H9 (cell line): ENCODE results near the gene STOM. TPM values are rescaled to one million over a fixed set of nuclear protein-coding genes. Genes with fewer than 3 reads are reported as not detected.

Experiments used
- DNase-seq: peaks from one replicate; pipeline ENCODE4 v3.0.0-alpha.2; 2017
- H2AFZ ChIP-seq: one replicate; pipeline ENCODE4 v1.6.1; 2013; ENCODE audit warnings: mild to moderate bottlenecking, low read length, control low read depth, moderate library complexity
- H2AK5ac ChIP-seq: 2 replicates; pipeline ENCODE4 v1.6.1; 2013; ENCODE audit warnings: low read length, control low read depth, mixed read lengths; ENCODE audit not compliant: insufficient read length
- H2BK120ac ChIP-seq: one replicate; pipeline ENCODE4 v1.6.1; 2013; ENCODE audit warnings: low read depth, mild to moderate bottlenecking, low read length, control low read depth, inconsistent platforms; ENCODE audit not compliant: poor library complexity, severe bottlenecking
- H2BK12ac ChIP-seq: 2 replicates; pipeline ENCODE4 v1.6.1; 2013; ENCODE audit warnings: low read length, control low read depth, mixed read lengths, low read depth; ENCODE audit not compliant: insufficient read length
- H2BK15ac ChIP-seq: 2 replicates; pipeline ENCODE4 v1.6.1; 2013; ENCODE audit warnings: low read depth, low read length, control low read depth
- H2BK20ac ChIP-seq: one replicate; pipeline ENCODE4 v1.6.1; 2013; ENCODE audit warnings: low read depth, mild to moderate bottlenecking, low read length, control low read depth, inconsistent platforms; ENCODE audit not compliant: poor library complexity, severe bottlenecking
- H2BK5ac ChIP-seq: 2 replicates; pipeline ENCODE4 v1.6.1; 2013; ENCODE audit warnings: low read length, control low read depth, mixed read lengths; ENCODE audit not compliant: insufficient read length
- H3K14ac ChIP-seq: 2 replicates; pipeline ENCODE4 v1.6.1; 2013; ENCODE audit warnings: low read length, control low read depth; ENCODE audit not compliant: insufficient read depth
- H3K18ac ChIP-seq: 2 replicates; pipeline ENCODE4 v1.6.1; 2013; ENCODE audit warnings: low read depth, mild to moderate bottlenecking, mixed read lengths, low read length, control low read depth; ENCODE audit not compliant: insufficient read length
- H3K23ac ChIP-seq: 2 replicates; pipeline ENCODE4 v1.6.1; 2013; ENCODE audit warnings: low read length, control low read depth, mixed read lengths, low read depth; ENCODE audit not compliant: insufficient read length
- H3K23me2 ChIP-seq: 2 replicates; pipeline ENCODE4 v1.6.1; 2013; ENCODE audit warnings: low read depth, mild to moderate bottlenecking, mixed read lengths, low read length, control low read depth; ENCODE audit not compliant: insufficient read length, poor library complexity, severe bottlenecking
- H3K27ac ChIP-seq: 2 replicates; pipeline ENCODE4 v1.5.1; 2013; ENCODE audit warnings: low read length, control low read depth, mixed read lengths, low read depth; ENCODE audit not compliant: insufficient read length
- H3K27me3 ChIP-seq: 2 replicates; pipeline ENCODE4 v1.6.1; 2013; ENCODE audit warnings: low read length, control low read depth, inconsistent platforms; ENCODE audit not compliant: insufficient read depth
- H3K4ac ChIP-seq: 2 replicates; pipeline ENCODE4 v1.6.1; 2013; ENCODE audit warnings: low read depth, mild to moderate bottlenecking, control low read depth, inconsistent platforms, low read length, moderate library complexity
- H3K4me1 ChIP-seq: 2 replicates; pipeline ENCODE4 v1.6.1; 2013; ENCODE audit warnings: low read length, control low read depth, inconsistent platforms; ENCODE audit not compliant: insufficient read depth
- H3K4me2 ChIP-seq: 2 replicates; pipeline ENCODE4 v1.6.1; 2013; ENCODE audit warnings: low read length, control low read depth, mixed read lengths; ENCODE audit not compliant: insufficient read length, insufficient read depth
- H3K56ac ChIP-seq: 2 replicates; pipeline ENCODE4 v1.6.1; 2013; ENCODE audit warnings: low read depth, mild to moderate bottlenecking, mixed read lengths, low read length, control low read depth; ENCODE audit not compliant: insufficient read length
- H3K79me1 ChIP-seq: 2 replicates; pipeline ENCODE4 v1.6.1; 2013; ENCODE audit warnings: low read depth, mild to moderate bottlenecking, moderate library complexity, low read length, control low read depth, inconsistent platforms; ENCODE audit not compliant: insufficient read depth, poor library complexity, severe bottlenecking
- H3K79me2 ChIP-seq: 2 replicates; pipeline ENCODE4 v1.6.1; 2013; ENCODE audit warnings: low read length, control low read depth, inconsistent platforms; ENCODE audit not compliant: insufficient read depth
- H3K9ac ChIP-seq: 2 replicates; pipeline ENCODE4 v1.6.1; 2013; ENCODE audit warnings: low read length, control low read depth, mixed read lengths; ENCODE audit not compliant: insufficient read length; ENCODE audit errors: extremely low read depth
- H3K9me3 ChIP-seq: one replicate; pipeline ENCODE4 v1.6.1; 2013; ENCODE audit warnings: low read depth, low read length, inconsistent platforms; ENCODE audit not compliant: control insufficient read depth
- H3T11ph ChIP-seq: one replicate; pipeline ENCODE4 v1.6.1; 2013; ENCODE audit warnings: mild to moderate bottlenecking, low read length, control low read depth, inconsistent platforms
- H4K20me1 ChIP-seq: one replicate; pipeline ENCODE4 v1.6.1; 2013; ENCODE audit not compliant: control insufficient read depth, insufficient read length, insufficient read depth
- H4K5ac ChIP-seq: 2 replicates; pipeline ENCODE4 v1.6.1; 2013; ENCODE audit warnings: low read depth, mild to moderate bottlenecking, mixed read lengths, low read length, control low read depth; ENCODE audit not compliant: insufficient read length
- H4K8ac ChIP-seq: replicated peaks from 2 replicates; pipeline ENCODE4 v1.6.1; 2013; ENCODE audit warnings: low read length, control low read depth, mixed read lengths, low read depth; ENCODE audit not compliant: insufficient read length
- H4K91ac ChIP-seq: 2 replicates; pipeline ENCODE4 v1.6.1; 2013; ENCODE audit warnings: low read depth, mild to moderate bottlenecking, moderate library complexity, mixed read lengths, low read length, control low read depth; ENCODE audit not compliant: insufficient read length
- H3K27ac Mint-ChIP-seq, 3 experiments: 2 replicates in 2 of 3; 3 replicates in 1 of 3; pipeline ENCODE4 v1.8.0; 2020 to 2021; ENCODE audit warnings: mixed read lengths in 3 of 3, mild to moderate bottlenecking in 1 of 3, moderate library complexity in 1 of 3
- H3K27me3 Mint-ChIP-seq: 2 replicates; pipeline ENCODE4 v1.8.0; 2021; ENCODE audit warnings: low read depth, mild to moderate bottlenecking, moderate library complexity, mixed read lengths
- H3K36me3 Mint-ChIP-seq, 3 experiments: 2 replicates in 2 of 3; 3 replicates in 1 of 3; pipeline ENCODE4 v1.8.0; 2020 to 2021; ENCODE audit warnings: low read depth in 3 of 3, mixed read lengths in 3 of 3; ENCODE audit not compliant: insufficient read depth in 1 of 3
- H3K4me1 Mint-ChIP-seq, 2 experiments: 2 replicates each; pipeline ENCODE4 v1.8.0; 2020; ENCODE audit warnings: mixed read lengths in 2 of 2
- H3K4me3 Mint-ChIP-seq, 2 experiments: 2 replicates in 1 of 2; 3 replicates in 1 of 2; pipeline ENCODE4 v1.8.0; 2020 to 2021; ENCODE audit warnings: mild to moderate bottlenecking in 2 of 2, mixed read lengths in 2 of 2, moderate library complexity in 1 of 2
- H3K9me3 Mint-ChIP-seq, 2 experiments: 2 replicates in 1 of 2; 3 replicates in 1 of 2; pipeline ENCODE4 v1.8.0; 2020; ENCODE audit warnings: mild to moderate bottlenecking in 2 of 2, mixed read lengths in 2 of 2, moderate library complexity in 1 of 2
- CTCF ChIP-seq: fragments of 200-600 bp; sonication (generic); conservative IDR thresholded peaks from 3 replicates; pipeline ENCODE4 v1.8.0; 2021; ENCODE audit warnings: antibody characterized with exemption, mild to moderate bottlenecking
- WGBS: extraction: QIAGEN DNeasy Blood & Tissue Kit; methylation state at CpG from one replicate; pipeline ENCODE4 v1.1.7; 2013; ENCODE audit warnings: missing lambda C conversion rate, low lambda C conversion rate, mixed read lengths; ENCODE audit not compliant: insufficient read length; ENCODE audit errors: extremely low coverage; 5-methylcytosine and 5-hydroxymethylcytosine counted together
- total RNA-seq: library from RNA; stranded (reverse); gene quantifications from 2 replicates; pipeline ENCODE4 v1.2.1, GENCODE V29; 2021

Gene STOM
- total RNA-seq, 1 experiment from 2014 or later: 15.3 TPM

- Mint-ChIP-seq H3K9me3 (peaks cover 7 to 11% of the 10 kb centered on the region in 2 experiments), H3K4me1 (peaks cover 5 to 18% of the 10 kb centered on the region in 2 experiments), H3K36me3 (peaks cover 8 to 15% (median 10%) of the 10 kb centered on the region in 3 experiments), H3K27ac (no peak overlapping the region), H3K4me3 (no peak overlapping the region), H3K27me3 (peaks cover 33% of the 10 kb centered on the region)
- no peak overlapping the region for H3K4ac ChIP-seq
- H4K20me1 ChIP-seq: no peaks in the 10 kb centered on the region
- no peak overlapping the region for H2BK12ac ChIP-seq
- no peak overlapping the region for H3T11ph ChIP-seq
- TF ChIP-seq CTCF: no peak
- no peak overlapping the region for H3K18ac ChIP-seq
- no peaks in the 10 kb centered on the region; the same call in 1 of the 2 replicates for H3K27me3 ChIP-seq
- no peak overlapping the region for H2BK20ac ChIP-seq
- no peak overlapping the region for H3K56ac ChIP-seq
- H2BK120ac ChIP-seq: no peak overlapping the region
- no peak overlapping the region for H3K27ac ChIP-seq
- no peak overlapping the region for H3K4me2 ChIP-seq
- peaks cover 5% of the 10 kb centered on the region for H3K23me2 ChIP-seq
- H2BK5ac ChIP-seq: no peak overlapping the region
- no peak overlapping the region for H4K91ac ChIP-seq
- H3K4me1 ChIP-seq: no peaks in the 10 kb centered on the region
- no peak overlapping the region for H2BK15ac ChIP-seq
- H2AFZ ChIP-seq: no peak overlapping the region
- no peak for DNase-seq
- H2AK5ac ChIP-seq: no peak overlapping the region
- no peak overlapping the region for H3K9ac ChIP-seq
- H4K5ac ChIP-seq: no peak overlapping the region
- WGBS: no CpG with 5 or more reads among the region's 5 CpGs
- H3K79me2 ChIP-seq: no peaks in the 10 kb centered on the region
- no peaks in the 10 kb centered on the region for H3K9me3 ChIP-seq
- H4K8ac ChIP-seq: no peak overlapping the region
- no peaks in the 10 kb centered on the region for H3K79me1 ChIP-seq
- H3K23ac ChIP-seq: no peak overlapping the region
- no peak overlapping the region for H3K14ac ChIP-seq
Measured at GRCh38 chr9:121373011-121373729, 3.1 kb upstream of the STOM start.
